Right lobe of liver (tissue), 4 donors: Measurements from ENCODE around the gene SF3A1.

Experiments used
- CTCF ChIP-seq, 4 donors: fragments of 200-600 bp in 3 of 4; fragments of 450-650 bp in 1 of 4; IDR thresholded peaks; one replicate each; pipeline versions ENCODE4 v1.5.1 to v1.8.0; 2016 to 2022; ENCODE audit warnings: antibody characterized with exemption in 4 of 4, mild to moderate bottlenecking in 2 of 4
- POLR2A ChIP-seq: fragments of 450-650 bp; IDR thresholded peaks from one replicate; pipeline ENCODE4 v1.6.1; 2017; ENCODE audit warnings: antibody characterized with exemption, mild to moderate bottlenecking
- donor health status: DM: no; HTN: no; CAD: no.
- donor health status: DM: no; HTN: no; CAD: no.
- donor health status: DM: no; HTN: yes; CAD: no.

DNA sequence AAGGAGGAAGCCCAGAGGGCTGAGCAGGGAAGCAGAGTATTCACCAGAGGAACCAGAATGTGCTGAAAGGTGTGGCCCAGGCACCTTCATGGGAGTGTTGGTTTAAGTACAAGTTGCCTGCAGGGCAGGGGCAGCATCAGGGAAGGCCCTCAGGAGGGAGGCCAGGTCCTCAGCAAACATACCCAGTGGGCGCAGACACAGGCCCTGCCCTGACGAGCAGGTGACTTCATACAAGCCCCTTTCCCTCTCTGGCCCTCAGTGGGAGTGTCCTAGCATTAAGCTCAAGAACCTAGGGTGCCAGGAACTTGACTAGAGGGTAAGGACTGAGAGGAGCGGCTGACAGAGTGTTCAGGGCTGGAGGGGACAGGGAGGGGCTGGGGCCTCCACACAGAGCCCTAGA lies 59.9 kb downstream of the SF3A1 start:
- no peak for TF ChIP-seq CTCF (IDR thresholded peaks at IDR 0.05)
- no peak for TF ChIP-seq POLR2A
